Stimulated activated CD4-positive, alpha-beta T cell treated with anti-CD3 and anti-CD28 coated beads, Interleukin-4, amount 100 ng/mL, for 4 hours (primary cell): Measurements from ENCODE around the gene ITGA1.

Experiments used
- DNase-seq, 2 experiments: peaks; one replicate each; pipeline ENCODE4 v3.0.0-alpha.2; 2020

ITGA1 gene

GRCh38 chr5:52772668-52773067, 15.0 kb upstream of the ITGA1 start:
- no peak for DNase-seq

- no peak for DNase-seq
Measured at GRCh38 chr5:52773342-52773741, 14.4 kb upstream of the ITGA1 start.

GRCh38 chr5:52774005-52774410, 13.7 kb upstream of the ITGA1 start:
- no peak for DNase-seq

- DNase-seq = peak in 1 of 2 experiments; percentile 11
Measured at GRCh38 chr5:52776116-52776515, 11.6 kb upstream of the ITGA1 start.

- no peak for DNase-seq
Measured at GRCh38 chr5:52777186-52777585, 10.5 kb upstream of the ITGA1 start.

- DNase-seq = no peak
Measured at GRCh38 chr5:52778781-52779180, 8.9 kb upstream of the ITGA1 start.

GRCh38 chr5:52779213-52779612, 8.5 kb upstream of the ITGA1 start:
- no peak for DNase-seq

- no peak for DNase-seq
Measured at GRCh38 chr5:52783226-52783959, 4.3 kb upstream of the ITGA1 start.

- no peak for DNase-seq
Measured at GRCh38 chr5:52784737-52785136, 3.0 kb upstream of the ITGA1 start.

- no peak for DNase-seq
Measured at GRCh38 chr5:52786391-52786790, 1.3 kb upstream of the ITGA1 start.

- DNase-seq = peak in 1 of 2 experiments; percentile 44
Measured at GRCh38 chr5:52786949-52787599, 642 bp upstream of the ITGA1 start.

- no peak for DNase-seq
Measured at GRCh38 chr5:52788505-52788821, 747 bp downstream of the ITGA1 start.

- no peak for DNase-seq
Measured at GRCh38 chr5:52789378-52789777, 1.7 kb downstream of the ITGA1 start.

- no peak for DNase-seq
Measured at GRCh38 chr5:52789851-52790250, 2.1 kb downstream of the ITGA1 start.

GRCh38 chr5:52791366-52791765, 3.6 kb downstream of the ITGA1 start:
- DNase-seq = no peak

- no peak for DNase-seq
Measured at GRCh38 chr5:52794519-52794918, 6.8 kb downstream of the ITGA1 start.

GRCh38 chr5:52796031-52796430, 8.3 kb downstream of the ITGA1 start:
- DNase-seq = no peak

- DNase-seq = no peak
Measured at GRCh38 chr5:52796516-52797103, 8.9 kb downstream of the ITGA1 start.

- DNase-seq = no peak
Measured at GRCh38 chr5:52798938-52799337, 11.2 kb downstream of the ITGA1 start.

- no peak for DNase-seq
Measured at GRCh38 chr5:52799358-52799982, 11.8 kb downstream of the ITGA1 start.

GRCh38 chr5:52799983-52800393, 12.3 kb downstream of the ITGA1 start:
- peak; percentile 94 to 96 for DNase-seq

GRCh38 chr5:52800394-52801213, 12.9 kb downstream of the ITGA1 start:
- peak; percentile 42 to 49 for DNase-seq

GRCh38 chr5:52801329-52801728, 13.6 kb downstream of the ITGA1 start:
- no peak for DNase-seq
